Muscle of arm (tissue), 12 donors: ENCODE data around the gene SPACA5B. TPM values are rescaled to one million over a fixed set of nuclear protein-coding genes. Genes with fewer than 3 reads are reported as not detected.

Experiments used
- polyA plus RNA-seq, 12 donors: library from polyadenylated mRNA; unstranded; fragments of 120-200 nt; gene quantifications; one replicate each; pipeline ENCODE4 v1.2.1, GENCODE V29; 2013; ENCODE audit not compliant: insufficient read length in 12 of 12

Gene SPACA5B
- polyA plus RNA-seq, 12 donors: 0.36 TPM; not detected in 11

Other genes with a start within 250 kb of the SPACA5B start
- gene ZNF182, start 126.6 kb upstream of the SPACA5B start, polyA plus RNA-seq: 10 to 100 TPM in 1 of 12 donors, 1 to 10 TPM in 10, not detected in 1; 4.0 to 10.4 (median 5.8) TPM
- gene SPACA5, start 123.6 kb upstream of the SPACA5B start, polyA plus RNA-seq: under 1 TPM in 2 of 12 donors, not detected in 10; 0.32 to 0.56 TPM
- gene ZNF630, start 59.0 kb upstream of the SPACA5B start, polyA plus RNA-seq: 1 to 10 TPM in 10 of 12 donors, not detected in 2; 1.8 to 4.0 (median 2.5) TPM
- not detected for gene SSX5, start 66.2 kb downstream of the SPACA5B start, polyA plus RNA-seq
- under 1 TPM in 1 of 12 donors, not detected in 11; 0.12 TPM for gene SSX1, start 124.8 kb downstream of the SPACA5B start, polyA plus RNA-seq
- gene SSX3, start 226.1 kb downstream of the SPACA5B start, polyA plus RNA-seq: not detected